H1 (cell line): ENCODE data around the gene FBLIM1. TPM values are rescaled to one million over a fixed set of nuclear protein-coding genes. Genes with fewer than 3 reads are reported as not detected.

Source experiments
- CHD1 ChIP-seq: IDR thresholded peaks from 2 replicates; pipeline ENCODE4 v1.6.1; 2012; ENCODE audit warnings: low read depth, low read length, improper control_type of control experiment
- EP300 ChIP-seq, 2 experiments: IDR thresholded peaks; 1 replicate in 1 of 2; 2 replicates in 1 of 2; pipeline ENCODE4 v1.6.1; 2011 to 2012; ENCODE audit warnings: low read depth in 2 of 2, low read length in 2 of 2, mild to moderate bottlenecking in 2 of 2, borderline replicate concordance in 1 of 2, inconsistent platforms in 1 of 2, moderate library complexity in 1 of 2
- JUND ChIP-seq: IDR thresholded peaks from 2 replicates; pipeline ENCODE4 v1.6.1; 2011; ENCODE audit warnings: mild to moderate bottlenecking, improper control_type of control experiment, low read length
- KDM4A ChIP-seq: IDR thresholded peaks from one replicate; pipeline ENCODE4 v1.7.1; 2012; ENCODE audit warnings: low read depth, mild to moderate bottlenecking, moderate library complexity, low read length, inconsistent platforms; ENCODE audit not compliant: severe bottlenecking
- RAD21 ChIP-seq, 2 experiments: IDR thresholded peaks in 1 of 2; conservative IDR thresholded peaks in 1 of 2; 2 replicates each; pipeline ENCODE4 v1.6.1; 2011; ENCODE audit warnings: low read depth in 2 of 2, low read length in 2 of 2, improper control_type of control experiment in 1 of 2, inconsistent platforms in 1 of 2, mild to moderate bottlenecking in 1 of 2, moderate library complexity in 1 of 2
- SP2 ChIP-seq: IDR thresholded peaks from 2 replicates; pipeline ENCODE4 v1.6.1; 2012; ENCODE audit warnings: mild to moderate bottlenecking, low read length, inconsistent platforms
- TCF12 ChIP-seq: IDR thresholded peaks from 2 replicates; pipeline ENCODE4 v1.6.1; 2011; ENCODE audit warnings: low read depth, mild to moderate bottlenecking, low read length
- polyA plus RNA-seq, 7 experiments: library from polyadenylated mRNA; depleted of rRNA in 3 of 7; stranded (reverse) in 5 of 7; unstranded in 2 of 7; fragments of >200 nt in 5 of 7; fragments of 200-250 nt in 2 of 7; gene quantifications; 1 replicate in 5 of 7; 2 replicates in 1 of 7; 4 replicates in 1 of 7; pipeline versions ENCODE4 v1.2.1 to v1.2.3, GENCODE V29; 2011 to 2013; ENCODE audit warnings: missing spikeins in 2 of 7, mixed read lengths in 2 of 7
- total RNA-seq: library from RNA; stranded (reverse); fragmentation: NEBNext Ultra II Directional; extraction: Animal tissue kit (Norgen Biotek cat#: 25700); gene quantifications from 2 replicates; pipeline ENCODE4 v1.2.1, GENCODE V29; 2021
- TF ChIP-seq, protein P1 (sequence below): fragments of 300-600 bp; sonication (generic); IDR thresholded peaks from 2 replicates; pipeline ENCODE4 v1.7.1; 2012; ENCODE audit warnings: low read length, moderate library complexity, mild to moderate bottlenecking, inconsistent platforms; ENCODE audit not compliant: insufficient replicate concordance

FBLIM1 gene
- total and polyA plus RNA-seq, 2 of the 8 experiments (the other 6 are each of a cell fraction or from before 2014, with no cell fraction given), result 66.6 to 66.7 TPM

GRCh38 chr1:15722836-15723532 lies 35.6 kb upstream of the FBLIM1 start (continued):
- TF ChIP-seq, protein P1, sequence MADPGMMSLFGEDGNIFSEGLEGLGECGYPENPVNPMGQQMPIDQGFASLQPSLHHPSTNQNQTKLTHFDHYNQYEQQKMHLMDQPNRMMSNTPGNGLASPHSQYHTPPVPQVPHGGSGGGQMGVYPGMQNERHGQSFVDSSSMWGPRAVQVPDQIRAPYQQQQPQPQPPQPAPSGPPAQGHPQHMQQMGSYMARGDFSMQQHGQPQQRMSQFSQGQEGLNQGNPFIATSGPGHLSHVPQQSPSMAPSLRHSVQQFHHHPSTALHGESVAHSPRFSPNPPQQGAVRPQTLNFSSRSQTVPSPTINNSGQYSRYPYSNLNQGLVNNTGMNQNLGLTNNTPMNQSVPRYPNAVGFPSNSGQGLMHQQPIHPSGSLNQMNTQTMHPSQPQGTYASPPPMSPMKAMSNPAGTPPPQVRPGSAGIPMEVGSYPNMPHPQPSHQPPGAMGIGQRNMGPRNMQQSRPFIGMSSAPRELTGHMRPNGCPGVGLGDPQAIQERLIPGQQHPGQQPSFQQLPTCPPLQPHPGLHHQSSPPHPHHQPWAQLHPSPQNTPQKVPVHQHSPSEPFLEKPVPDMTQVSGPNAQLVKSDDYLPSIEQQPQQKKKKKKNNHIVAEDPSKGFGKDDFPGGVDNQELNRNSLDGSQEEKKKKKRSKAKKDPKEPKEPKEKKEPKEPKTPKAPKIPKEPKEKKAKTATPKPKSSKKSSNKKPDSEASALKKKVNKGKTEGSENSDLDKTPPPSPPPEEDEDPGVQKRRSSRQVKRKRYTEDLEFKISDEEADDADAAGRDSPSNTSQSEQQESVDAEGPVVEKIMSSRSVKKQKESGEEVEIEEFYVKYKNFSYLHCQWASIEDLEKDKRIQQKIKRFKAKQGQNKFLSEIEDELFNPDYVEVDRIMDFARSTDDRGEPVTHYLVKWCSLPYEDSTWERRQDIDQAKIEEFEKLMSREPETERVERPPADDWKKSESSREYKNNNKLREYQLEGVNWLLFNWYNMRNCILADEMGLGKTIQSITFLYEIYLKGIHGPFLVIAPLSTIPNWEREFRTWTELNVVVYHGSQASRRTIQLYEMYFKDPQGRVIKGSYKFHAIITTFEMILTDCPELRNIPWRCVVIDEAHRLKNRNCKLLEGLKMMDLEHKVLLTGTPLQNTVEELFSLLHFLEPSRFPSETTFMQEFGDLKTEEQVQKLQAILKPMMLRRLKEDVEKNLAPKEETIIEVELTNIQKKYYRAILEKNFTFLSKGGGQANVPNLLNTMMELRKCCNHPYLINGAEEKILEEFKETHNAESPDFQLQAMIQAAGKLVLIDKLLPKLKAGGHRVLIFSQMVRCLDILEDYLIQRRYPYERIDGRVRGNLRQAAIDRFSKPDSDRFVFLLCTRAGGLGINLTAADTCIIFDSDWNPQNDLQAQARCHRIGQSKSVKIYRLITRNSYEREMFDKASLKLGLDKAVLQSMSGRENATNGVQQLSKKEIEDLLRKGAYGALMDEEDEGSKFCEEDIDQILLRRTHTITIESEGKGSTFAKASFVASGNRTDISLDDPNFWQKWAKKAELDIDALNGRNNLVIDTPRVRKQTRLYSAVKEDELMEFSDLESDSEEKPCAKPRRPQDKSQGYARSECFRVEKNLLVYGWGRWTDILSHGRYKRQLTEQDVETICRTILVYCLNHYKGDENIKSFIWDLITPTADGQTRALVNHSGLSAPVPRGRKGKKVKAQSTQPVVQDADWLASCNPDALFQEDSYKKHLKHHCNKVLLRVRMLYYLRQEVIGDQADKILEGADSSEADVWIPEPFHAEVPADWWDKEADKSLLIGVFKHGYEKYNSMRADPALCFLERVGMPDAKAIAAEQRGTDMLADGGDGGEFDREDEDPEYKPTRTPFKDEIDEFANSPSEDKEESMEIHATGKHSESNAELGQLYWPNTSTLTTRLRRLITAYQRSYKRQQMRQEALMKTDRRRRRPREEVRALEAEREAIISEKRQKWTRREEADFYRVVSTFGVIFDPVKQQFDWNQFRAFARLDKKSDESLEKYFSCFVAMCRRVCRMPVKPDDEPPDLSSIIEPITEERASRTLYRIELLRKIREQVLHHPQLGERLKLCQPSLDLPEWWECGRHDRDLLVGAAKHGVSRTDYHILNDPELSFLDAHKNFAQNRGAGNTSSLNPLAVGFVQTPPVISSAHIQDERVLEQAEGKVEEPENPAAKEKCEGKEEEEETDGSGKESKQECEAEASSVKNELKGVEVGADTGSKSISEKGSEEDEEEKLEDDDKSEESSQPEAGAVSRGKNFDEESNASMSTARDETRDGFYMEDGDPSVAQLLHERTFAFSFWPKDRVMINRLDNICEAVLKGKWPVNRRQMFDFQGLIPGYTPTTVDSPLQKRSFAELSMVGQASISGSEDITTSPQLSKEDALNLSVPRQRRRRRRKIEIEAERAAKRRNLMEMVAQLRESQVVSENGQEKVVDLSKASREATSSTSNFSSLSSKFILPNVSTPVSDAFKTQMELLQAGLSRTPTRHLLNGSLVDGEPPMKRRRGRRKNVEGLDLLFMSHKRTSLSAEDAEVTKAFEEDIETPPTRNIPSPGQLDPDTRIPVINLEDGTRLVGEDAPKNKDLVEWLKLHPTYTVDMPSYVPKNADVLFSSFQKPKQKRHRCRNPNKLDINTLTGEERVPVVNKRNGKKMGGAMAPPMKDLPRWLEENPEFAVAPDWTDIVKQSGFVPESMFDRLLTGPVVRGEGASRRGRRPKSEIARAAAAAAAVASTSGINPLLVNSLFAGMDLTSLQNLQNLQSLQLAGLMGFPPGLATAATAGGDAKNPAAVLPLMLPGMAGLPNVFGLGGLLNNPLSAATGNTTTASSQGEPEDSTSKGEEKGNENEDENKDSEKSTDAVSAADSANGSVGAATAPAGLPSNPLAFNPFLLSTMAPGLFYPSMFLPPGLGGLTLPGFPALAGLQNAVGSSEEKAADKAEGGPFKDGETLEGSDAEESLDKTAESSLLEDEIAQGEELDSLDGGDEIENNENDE, result no peak
- TF ChIP-seq TCF12 (no peak), RAD21 (IDR thresholded peaks at IDR 0.05 in 1 of 2, conservative IDR thresholded peaks at IDR 0.05 in 1 of 2; ENCODE audit: low read depth in 2 of 2, low read length in 2 of 2) (no peak), EP300 (IDR thresholded peaks at IDR 0.05; ENCODE audit: borderline replicate concordance in 1 of 2, low read depth in 2 of 2, low read length in 2 of 2) (no peak), JUND (no peak), SP2 (no peak), KDM4A (no peak), CHD1 (no peak)
- TF ChIP-seq, all 59 proteins: peak for 0
